GM21447 (cell line): Measurements from ENCODE around the gene ARHGAP15.
"Not testable (repeated sequence)": the region's sequence is repeated elsewhere in the genome, so short reads cannot be mapped to it uniquely, and the experiment has no call there.

ENCODE experiments used
- ATAC-seq: cut with Tn5 transposase; IDR thresholded peaks from one replicate; pipeline ENCODE4 v1.9.1; 2021; ENCODE audit not compliant: unreplicated experiment

The ARHGAP15 gene

DNA sequence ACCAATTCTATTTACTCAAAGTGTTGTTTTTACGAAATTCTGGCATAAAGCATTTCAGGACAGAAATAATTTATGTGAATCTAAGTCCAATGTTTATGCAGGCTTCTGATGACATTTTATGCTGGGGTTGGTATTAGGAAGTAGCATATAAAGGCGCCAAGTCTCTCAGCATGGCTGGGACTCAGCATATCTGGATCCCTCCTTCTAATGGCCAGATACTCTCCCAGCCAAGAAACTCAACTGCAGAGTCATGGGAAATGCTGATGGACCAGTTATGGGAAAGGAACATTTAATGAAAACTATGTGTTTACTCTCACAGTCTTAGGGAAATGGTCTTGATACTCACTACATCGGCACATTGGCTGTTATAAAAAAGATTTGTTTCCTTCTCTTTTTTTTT, 392.2 kb downstream of the ARHGAP15 start:
- no peak for ATAC-seq

DNA sequence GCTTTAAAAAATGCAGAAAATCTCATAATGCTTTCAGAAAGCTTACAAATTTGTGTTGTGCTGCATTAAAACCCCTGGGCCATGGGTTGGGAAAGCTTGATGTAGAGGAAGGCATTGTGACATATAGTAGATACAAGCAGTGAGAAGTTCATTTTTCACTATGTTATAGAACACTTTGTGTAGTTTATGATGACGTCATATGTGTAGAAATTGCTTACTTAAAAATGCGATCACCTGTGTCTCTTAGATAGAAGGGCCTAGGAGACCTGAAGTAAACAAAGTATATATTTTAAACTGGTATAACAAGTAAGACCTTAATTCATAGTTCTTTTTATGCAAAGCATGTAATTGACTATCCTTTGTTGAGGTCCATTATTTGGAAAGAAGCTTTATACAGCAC, 393.5 kb downstream of the ARHGAP15 start:
- ATAC-seq, result no peak

DNA sequence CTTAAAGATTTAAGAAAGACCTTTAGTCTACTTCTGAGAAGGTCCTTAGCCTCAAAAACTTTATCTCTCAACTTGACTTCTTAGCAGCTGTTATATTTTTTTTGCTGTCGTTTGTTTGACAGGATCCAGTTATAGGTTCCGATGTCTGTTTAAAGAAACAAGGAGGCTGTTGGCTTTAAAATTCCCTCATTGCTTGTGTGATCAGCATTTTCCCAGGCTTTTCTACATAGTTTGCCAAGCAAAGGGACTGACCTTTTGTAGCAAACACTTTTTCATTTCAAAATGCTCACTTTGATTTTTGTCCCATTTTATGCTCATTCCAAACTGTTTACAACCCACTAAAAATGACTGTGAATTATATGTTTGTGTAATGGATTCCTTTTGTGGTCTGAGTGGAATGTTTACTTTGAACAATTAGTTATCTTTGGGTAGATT, 394.9 kb downstream of the ARHGAP15 start:
- ATAC-seq, result no peak

DNA sequence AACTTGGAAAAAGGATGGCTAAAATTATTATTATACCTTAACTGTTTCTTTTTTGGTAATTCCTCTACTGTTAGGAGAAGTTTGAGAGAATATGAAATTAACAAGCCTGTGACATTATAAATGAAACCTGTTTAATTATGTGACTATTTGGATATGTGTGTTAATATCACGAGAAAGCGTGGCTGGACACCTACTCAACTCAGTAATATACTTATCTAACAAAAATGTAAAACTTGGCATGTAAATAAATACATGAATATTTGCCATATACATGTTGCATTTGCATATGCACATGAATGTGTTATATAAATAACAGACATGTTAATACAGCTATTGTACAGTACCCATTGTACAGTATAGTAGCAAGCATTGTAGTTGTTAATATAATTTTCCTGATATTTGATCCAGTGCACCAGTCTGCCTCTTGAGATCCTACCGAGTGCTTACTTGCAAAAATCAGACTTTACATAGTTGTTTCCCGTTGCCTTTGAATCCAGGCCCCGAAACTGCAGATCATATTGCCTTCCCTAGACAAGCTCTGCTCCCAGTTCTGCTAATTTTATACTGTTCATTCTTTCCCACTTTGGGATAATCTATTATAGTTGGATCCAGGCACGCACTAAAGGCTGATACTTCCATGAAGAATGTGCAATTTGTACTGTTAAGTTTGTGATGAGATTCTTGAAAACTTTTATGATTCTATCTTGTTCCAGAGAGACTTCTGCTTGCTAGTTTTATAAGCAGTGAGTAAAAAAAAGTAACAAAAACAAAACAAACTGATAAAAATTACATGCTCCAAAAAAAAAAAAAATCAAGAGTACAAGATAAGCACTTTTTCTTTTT, 395.6 kb downstream of the ARHGAP15 start:
- no peak for ATAC-seq

DNA sequence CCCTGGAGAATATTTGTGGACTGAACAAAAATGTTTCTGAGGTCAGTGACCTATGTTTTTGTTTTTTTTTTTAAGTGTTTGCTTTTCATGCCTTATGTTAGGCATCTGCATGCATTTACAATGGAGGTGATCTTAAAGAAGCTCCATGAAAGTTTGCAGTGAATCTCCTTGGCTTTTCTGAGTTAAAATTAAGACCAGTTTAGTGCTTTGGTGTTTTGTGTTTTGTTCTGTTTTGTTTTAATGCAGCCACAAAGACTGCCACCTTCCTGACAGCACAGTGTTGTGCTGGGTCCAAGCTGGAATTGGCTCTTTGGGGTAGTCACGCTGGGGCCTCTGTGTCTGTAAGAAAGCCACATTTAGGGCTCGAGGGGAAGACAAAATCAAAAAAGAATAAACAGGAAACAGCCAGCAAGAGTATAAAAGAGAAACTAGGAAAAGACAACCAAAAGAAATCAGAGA, 396.2 kb downstream of the ARHGAP15 start:
- no peak for ATAC-seq

DNA sequence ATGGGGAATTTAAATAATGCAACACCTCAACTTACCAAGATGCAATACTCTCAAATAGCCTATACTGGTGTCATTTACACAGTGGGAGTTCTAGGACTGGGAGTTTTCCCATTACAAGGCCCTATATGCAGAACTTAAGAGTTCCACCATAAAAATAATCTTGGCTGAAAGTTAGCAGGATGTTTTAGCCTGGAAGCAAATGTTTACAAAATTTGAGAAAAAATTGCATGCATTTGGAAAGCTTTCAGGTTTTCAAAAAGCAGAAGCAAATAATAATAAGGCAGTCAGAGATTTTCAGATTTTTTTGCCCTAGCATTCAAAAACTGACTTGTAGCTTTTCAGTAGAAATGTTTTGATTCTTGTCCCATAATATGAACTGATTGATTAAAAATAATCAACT, 397.3 kb downstream of the ARHGAP15 start:
- ATAC-seq, result no peak

DNA sequence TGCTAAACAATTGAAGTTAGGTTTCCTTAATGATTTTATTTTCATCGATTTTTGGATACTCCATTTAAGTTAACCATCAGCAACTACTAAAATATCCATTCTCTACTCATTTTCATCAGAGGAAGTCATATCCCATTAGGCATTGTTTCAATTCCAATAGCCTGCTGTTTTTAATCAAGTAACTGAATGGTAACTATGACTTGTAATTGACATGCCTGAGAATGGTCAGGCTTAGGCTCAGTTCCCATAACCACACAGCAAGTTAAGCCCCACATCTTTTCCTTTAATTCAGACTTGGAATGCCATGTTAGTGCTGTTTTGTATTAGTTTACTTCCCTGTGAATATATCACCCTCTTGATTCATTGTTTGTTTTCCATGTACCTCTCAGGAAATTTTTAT, 398.8 kb downstream of the ARHGAP15 start:
- no peak for ATAC-seq

DNA sequence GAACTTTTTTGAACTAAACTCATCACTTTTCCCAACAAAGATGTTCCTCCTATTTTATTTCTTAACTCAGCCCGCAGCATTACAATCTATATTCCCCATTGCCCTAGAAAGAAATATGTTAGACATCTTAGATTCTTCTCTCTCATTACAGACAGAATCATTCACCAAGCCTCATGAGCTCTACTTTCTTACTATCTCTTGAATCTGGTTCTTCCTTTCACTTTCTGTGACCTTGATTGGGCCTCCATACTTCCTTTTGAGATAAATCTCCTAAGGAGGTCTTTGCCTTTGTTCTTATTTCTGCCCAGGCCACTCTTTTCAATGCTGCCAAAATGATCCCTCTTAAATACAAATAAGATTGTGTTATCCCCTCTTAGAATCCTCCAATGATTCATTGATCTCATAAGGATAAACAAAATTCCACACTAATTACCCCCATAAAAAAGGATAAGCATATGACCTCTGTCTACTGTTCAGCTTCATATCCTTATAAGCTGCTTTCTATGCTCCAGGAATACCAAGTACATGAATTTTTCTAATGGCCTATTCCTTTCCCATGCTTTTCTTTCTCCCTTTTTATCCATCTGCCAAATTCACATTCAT, 400.0 kb downstream of the ARHGAP15 start:
- ATAC-seq, result no peak

DNA sequence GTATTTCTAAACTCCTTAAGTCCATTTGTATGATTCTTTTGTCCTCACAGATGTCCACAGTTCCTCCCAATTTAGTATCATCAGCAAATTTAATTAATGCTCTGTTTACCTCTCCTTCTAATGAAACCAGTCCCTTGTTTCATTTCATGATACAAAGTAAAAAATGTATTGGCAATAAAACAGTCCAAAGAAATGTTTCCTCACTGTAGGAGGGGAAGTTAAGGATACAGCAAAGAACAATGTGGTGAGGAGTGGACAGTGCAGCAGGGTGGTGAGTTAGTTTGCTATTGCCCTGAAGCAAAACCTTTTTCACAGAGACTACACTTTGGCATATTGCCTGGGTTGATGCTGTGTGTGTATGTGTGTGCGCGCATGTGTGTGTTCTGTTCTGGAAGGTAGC, 401.5 kb downstream of the ARHGAP15 start:
- ATAC-seq, result no peak

DNA sequence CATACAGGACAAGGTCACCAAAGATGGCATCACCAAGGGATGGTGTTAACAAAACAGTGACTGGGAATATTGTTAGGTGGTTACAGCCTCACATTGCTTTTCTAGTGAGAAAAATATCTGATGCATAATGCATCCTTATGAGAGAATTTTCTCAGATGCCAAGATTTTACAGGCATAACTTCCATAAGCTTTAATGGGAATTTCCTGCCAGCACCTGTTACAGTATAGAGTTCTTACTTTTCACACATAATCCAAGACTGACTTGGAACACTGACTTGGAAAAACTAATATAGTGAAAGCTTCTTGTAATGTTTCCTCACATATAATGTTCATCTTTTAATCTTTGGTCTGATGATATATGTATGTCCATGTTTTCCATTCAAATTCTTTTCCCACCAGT, 402.8 kb downstream of the ARHGAP15 start:
- ATAC-seq, result no peak

DNA sequence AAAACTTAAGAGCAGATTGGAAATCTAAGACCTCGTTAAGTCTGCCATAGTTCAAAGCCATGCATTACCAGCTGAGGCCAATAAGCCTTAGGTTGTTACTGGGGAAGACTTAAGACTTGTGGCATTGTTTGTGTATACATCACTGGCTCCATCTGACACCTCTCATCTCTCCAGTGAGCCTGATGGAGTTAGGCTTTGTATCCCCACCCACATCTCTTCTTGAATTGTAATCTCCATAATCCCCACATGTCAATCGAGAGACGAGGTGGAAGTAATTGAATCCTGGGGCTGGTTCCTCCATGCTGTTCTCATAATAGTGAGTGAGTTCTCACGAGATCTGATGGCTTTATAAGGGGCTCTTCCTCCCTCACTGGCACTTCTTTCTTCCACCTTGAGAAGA, 404.6 kb downstream of the ARHGAP15 start:
- ATAC-seq, result no peak

DNA sequence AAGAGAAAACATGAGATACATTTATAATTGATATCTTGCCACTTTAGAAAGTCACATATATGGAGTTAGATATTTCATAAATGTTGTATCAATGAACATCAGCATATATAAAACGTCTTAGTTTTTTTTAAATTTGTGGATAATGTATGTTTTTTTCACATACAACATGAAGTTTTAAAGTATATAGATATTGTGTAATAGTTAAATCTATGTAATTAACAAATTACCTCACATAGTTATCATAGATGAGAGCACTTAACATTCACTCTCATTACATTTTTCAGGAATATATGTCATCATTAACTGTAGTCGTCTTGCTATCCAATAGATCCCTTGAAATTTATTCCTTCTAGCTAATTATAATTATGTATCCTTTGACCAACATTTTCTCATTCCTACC, 406.6 kb downstream of the ARHGAP15 start:
- no peak for ATAC-seq

DNA sequence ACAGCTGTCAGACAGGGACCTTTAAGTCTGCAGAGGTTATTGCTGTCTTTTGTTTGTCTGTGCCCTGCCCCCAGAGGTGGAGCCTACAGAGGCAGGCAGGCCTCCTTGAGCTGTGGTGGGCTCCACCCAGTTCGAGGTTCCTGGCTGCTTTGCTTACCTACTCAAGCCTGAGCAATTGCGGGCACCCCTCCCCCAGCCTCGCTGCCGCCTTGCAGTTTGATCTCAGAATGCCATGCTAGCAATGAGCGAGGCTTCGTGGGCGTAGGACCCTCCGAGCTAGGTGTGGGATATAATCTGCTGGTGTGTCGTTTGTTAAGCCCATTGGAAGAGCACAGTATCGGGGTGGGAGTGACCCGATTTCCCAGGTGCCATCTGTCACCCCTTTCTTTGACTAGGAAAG, 412.7 kb downstream of the ARHGAP15 start:
- ATAC-seq, result not testable (repeated sequence)

DNA sequence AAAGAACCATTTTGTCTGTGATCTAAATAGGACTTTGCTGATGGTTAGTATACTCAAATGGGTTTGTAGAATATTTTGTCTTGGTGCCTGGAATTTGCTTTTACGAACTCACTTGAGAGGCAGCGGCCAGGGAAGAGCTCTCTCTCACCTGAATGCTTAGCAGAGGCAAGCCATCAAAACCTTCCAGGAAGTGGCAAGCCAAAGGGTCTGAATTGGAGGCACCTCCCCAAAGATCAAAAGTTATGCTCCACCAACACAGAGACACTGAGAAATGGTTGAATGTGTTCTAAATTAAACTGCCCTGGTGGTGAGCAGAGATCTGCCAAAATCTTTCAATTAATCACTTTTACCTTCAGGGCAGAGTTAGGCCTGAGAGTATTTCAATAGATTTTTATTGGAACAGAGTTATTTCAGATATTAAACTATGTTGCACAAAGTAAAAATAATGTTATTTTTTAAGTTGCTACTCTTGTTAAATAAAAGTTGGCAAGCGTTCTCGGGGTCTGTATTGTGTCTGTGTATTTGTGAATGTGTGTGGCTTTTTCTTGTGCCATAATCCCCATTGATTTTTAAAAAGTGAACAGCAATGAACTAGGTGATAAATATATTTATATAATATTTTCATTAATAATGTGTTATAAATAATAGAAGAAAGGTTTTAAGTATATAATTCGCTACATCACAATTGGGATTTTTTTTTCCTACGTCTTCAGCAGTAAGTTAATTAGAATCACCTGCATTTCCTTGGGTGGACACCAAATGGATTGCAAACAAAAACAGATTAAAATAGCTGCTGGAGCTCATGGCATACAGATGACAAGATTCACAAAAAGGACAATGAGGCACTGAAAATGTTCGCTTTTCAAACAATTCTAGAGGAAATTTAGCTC, 416.1 kb downstream of the ARHGAP15 start:
- ATAC-seq, result no peak

DNA sequence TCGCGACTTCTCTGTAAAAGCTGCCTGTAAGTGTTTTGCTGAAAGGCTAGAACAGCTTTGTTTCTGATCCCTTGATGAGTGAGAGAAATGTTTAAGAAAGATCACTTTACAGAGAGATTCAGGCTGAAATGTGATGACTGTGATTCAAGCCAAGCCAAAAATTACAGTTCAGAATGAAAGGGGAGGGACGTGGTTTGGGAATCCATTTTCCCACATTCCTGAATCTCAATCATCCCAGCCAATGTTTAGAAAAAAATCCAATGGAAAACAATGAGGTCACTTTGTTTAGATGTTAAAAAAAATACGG, 416.7 kb downstream of the ARHGAP15 start:
- ATAC-seq, result no peak

DNA sequence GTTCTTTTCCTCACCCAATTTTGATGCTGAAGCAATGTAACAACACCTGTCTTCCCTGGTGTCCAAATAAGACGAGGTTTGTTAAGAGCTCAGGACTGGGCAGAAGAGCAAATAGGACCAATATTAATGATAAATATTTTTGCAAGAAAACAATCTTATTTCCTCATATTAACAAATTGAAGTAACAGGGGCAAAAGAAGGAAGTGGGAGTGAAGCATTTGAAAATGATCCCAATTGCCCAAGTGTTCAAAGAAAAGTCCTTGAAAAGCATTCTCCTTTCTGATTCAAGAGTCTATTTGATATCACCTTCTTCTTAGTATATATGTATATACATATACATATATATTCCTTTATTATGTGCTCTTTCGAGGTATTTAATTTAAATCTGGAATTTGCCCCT, 418.8 kb downstream of the ARHGAP15 start:
- ATAC-seq, result no peak

DNA sequence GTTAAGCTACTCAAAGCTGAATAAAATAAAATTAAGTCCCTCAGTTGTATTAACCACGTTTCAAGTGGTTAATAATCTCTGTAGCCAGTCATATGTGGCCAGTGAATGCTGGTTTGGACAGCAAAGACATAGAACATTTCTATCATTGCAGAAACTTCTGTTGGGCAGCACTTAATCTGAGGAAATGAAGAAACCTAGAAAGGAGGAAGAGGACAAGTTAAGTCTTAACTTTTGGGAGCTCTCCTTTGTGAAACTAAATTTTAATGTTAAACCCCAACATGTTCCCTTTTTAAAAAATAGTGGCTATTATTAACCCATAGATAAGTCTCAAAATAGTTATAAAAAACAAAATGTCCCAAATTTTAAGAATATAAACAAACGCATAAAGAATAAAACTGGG, 421.3 kb downstream of the ARHGAP15 start:
- no peak for ATAC-seq

DNA sequence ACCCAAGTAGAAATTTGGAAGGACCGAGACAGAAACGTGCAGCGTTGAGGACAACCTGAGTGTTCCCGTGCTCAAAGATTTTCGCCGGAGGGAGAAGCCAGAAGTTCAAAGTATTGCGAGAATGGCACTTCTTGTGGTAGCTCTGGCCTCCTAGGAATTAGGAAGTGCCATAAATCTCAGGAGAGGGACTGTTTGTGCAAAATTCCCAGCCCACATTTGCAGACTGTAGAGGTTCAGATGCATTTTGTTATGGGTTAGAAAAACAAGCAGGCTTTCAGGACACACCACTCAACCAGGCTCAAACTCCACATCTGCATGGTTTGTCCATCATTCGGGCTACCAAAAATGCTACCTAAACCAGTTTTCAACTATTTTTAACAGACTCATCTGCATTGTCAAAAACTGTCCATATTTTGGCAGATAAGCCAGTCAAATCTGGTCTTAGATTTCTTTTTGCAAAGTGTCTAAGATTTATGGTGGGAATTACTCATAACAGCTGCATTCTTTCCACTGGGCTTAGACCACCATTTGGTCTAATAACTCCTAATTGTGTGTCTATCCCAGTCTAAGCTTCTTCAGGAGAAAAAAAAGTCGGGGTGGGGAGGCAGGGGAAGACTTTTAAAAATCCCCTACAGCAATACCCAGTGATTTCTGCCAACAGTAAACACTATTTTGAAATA, 422.9 kb downstream of the ARHGAP15 start:
- ATAC-seq, result no peak

DNA sequence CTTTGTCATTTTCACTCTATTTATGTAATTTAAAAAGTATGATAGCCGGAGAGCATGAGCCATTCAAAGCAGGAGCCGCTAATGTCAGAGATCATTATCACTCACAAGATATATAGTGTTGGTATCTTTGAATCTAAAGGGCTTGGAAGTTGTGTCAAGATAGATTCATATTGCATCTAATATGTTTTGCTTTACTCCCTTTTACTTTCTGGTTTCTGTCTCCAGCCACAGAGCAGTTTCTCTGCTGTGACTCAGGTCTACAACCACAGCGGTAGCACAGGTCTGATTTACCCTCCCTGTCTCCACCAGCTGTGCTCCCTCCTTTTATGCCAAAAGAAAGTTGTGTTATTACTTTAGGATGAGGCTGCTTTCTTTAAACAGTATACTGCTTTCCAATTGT, 424.0 kb downstream of the ARHGAP15 start:
- no peak for ATAC-seq

DNA sequence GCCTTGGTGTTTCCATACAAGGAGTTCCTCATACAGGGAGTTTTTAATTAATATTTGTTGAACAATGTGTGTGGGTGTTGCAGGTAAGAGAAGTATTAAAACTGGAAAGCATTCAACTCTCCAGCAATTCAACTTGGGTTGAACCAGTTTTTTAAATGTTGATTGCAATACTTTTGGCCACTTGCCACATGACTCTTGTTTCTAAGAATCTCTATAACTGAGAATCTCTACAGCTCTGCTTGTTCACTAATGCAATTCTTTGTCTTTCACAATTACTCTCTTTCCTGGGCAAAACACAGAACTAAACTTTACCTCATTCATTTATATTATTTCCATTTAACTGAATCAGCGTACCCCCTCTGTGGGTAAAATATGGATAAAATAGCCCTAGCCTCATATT, 429.4 kb downstream of the ARHGAP15 start:
- ATAC-seq, result no peak

DNA sequence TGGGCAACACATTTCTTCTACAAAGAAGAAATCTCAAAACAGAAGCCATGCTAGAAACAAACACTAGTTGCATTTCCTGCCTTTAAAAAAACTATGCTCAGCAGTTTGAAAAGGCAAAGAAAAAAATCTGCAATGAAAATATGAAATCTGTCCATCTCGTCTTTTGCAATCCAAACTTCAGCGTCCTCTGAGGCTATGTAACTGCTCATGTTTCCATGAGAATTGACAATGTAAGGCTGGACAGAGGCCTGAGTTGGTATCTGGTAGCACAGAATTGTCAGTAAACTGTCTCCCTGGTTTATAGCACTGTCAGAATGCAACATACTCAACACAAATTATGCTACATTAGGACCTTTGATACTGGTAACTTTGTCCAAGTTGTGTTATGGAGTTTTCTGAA, 429.9 kb downstream of the ARHGAP15 start:
- no peak for ATAC-seq
